SU-DHL-6 (cell line): Measurements from ENCODE around the gene ZBTB16.

Experiments
- CTCF ChIP-seq: fragments of 200-600 bp; sonication (generic); IDR thresholded peaks from one replicate; pipeline ENCODE4 v1.5.1; 2017; ENCODE audit warnings: antibody characterized with exemption, mild to moderate bottlenecking, low read length, moderate library complexity; ENCODE audit not compliant: insufficient read depth, poor library complexity, severe bottlenecking
- EZH2phosphoT487 ChIP-seq: fragments of 200-600 bp; sonication (generic), shearing (Covaris generic); conservative IDR thresholded peaks from 2 replicates; pipeline ENCODE4 v1.6.1; 2018; ENCODE audit warnings: mild to moderate bottlenecking, antibody characterized with exemption, low read length, moderate library complexity, mixed read lengths

GRCh38 chr11:114170226-114170625 lies 110.7 kb downstream of the ZBTB16 start:
- TF ChIP-seq CTCF, result no peak
- TF ChIP-seq EZH2phosphoT487, result no peak
